HG03159 (cell line): ENCODE data around the gene TSPO.

Source experiments
- ATAC-seq: cut with Tn5 transposase; IDR thresholded peaks from one replicate; pipeline ENCODE4 v1.9.1; 2021; ENCODE audit warnings: mild to moderate bottlenecking, moderate library complexity; ENCODE audit not compliant: unreplicated experiment

Gene TSPO

GRCh38 chr22:43157874-43158546 lies 6.7 kb downstream of the TSPO start:
- no peak for ATAC-seq

GRCh38 chr22:43158778-43159483 lies 7.6 kb downstream of the TSPO start:
- ATAC-seq, result no peak

- ATAC-seq, result no peak
Observed at GRCh38 chr22:43159484-43160178, 8.3 kb downstream of the TSPO start.

GRCh38 chr22:43160497-43161126 lies 9.3 kb downstream of the TSPO start:
- ATAC-seq, result no peak

DNA sequence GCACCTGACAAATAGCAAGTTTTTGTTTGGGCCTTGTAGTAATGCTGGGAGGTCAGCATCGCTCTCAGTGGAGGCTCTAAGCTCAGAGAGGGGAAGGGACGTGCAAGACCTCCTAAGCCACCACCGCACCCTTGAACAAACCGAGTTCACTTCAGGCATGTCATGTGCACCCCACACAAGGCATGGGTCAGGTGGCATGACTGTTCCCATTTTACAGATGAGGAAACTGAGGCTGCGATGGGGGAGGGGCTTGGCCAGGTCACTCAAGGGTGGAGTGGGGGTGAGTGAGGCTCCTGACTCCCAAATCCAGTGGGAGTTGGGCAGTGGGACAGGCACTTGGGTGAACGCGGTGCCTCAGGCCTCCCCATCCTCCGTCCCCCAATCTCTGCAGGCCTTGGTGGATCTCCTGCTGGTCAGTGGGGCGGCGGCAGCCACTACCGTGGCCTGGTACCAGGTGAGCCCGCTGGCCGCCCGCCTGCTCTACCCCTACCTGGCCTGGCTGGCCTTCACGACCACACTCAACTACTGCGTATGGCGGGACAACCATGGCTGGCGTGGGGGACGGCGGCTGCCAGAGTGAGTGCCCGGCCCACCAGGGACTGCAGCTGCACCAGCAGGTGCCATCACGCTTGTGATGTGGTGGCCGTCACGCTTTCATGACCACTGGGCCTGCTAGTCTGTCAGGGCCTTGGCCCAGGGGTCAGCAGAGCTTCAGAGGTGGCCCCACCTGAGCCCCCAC lies 11.2 kb downstream of the TSPO start:
- no peak for ATAC-seq

- ATAC-seq, result no peak
Observed at GRCh38 chr22:43163241-43163795, 12.0 kb downstream of the TSPO start.

GRCh38 chr22:43164636-43165035 lies 13.3 kb downstream of the TSPO start:
- no peak for ATAC-seq

DNA sequence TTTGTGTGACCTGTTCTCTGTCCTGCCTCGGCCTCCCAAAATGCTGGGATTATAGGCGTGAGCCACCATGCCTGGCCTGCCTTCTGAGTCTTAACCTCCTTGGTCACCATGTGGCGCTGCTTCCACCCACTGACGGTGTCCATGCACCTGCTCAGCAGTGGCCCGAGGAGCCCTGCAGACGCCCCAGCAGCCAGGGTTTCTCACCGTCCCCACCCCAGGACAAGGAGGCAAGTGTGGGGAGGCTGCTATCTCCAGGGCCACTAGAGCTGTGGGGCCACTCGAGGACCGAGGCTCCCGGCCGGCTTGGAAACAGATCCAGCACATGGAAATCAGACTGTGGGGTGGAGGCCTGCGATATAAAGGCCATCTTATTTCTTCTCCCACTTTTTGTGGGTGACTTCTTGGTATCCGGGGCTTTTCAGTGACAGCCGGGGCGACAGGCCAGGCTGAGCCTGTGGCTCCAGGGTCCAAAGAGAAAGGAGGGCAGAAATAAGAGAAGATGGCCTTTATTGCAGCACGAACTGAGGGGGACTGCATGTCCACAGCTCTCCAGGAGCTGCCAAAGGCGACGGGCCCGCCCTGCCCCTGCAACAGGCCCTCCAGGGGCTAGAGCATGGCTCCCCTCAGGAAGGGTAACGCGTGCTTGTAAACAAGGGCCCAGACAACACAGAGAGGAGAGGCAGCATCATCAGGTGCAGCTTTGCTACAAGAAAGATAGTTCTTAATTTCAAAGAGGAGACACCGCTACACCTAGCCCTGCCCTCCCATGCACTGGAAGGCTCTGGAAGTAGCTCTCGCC lies 15.0 kb downstream of the TSPO start:
- ATAC-seq, result no peak

GRCh38 chr22:43167001-43167589 lies 15.7 kb downstream of the TSPO start:
- ATAC-seq, result no peak

DNA sequence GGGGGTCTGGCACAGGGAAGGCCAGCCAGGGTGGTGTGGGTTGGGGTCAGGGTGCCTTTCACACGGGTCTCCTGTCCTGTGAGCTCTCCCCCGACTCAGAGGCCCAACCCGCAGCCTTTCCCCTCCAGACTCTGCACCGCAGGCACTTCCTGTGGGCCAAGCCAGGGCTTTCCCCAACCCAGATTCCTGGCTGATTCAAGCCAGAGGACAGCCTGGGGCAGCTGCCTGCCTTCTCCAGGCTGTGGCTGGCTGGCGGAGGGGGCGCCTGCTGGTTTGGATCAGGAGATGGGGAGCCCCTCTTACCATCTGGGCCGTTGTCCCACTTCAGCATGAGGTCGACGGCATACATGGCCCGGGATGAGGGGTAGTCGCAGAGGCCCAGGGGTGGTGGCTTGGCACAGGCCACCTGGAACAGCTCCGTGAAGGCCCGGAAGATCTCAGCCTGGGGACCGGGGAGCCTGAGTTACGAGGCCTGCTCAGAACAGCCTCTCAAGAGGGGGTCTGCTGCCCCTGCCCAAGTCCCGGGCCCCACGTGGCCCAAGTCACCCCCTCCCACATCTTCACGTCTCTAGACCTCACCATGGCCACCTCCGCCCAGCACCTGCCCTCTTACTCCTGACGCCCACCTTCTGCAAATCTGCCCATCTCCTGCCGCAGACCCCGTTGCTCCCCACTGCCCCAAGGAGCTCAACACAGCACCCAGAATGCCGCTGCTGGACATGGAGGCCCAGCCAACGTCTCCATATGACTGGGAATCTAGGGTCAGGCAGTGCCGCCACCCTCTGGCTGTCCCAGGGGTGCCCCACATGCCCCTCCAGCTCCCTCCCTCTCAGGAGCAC lies 17.3 kb downstream of the TSPO start:
- ATAC-seq, result no peak

- ATAC-seq, result no peak
Observed at GRCh38 chr22:43169310-43170130, 18.2 kb downstream of the TSPO start.

GRCh38 chr22:43170131-43170480 lies 18.7 kb downstream of the TSPO start:
- no peak for ATAC-seq

DNA sequence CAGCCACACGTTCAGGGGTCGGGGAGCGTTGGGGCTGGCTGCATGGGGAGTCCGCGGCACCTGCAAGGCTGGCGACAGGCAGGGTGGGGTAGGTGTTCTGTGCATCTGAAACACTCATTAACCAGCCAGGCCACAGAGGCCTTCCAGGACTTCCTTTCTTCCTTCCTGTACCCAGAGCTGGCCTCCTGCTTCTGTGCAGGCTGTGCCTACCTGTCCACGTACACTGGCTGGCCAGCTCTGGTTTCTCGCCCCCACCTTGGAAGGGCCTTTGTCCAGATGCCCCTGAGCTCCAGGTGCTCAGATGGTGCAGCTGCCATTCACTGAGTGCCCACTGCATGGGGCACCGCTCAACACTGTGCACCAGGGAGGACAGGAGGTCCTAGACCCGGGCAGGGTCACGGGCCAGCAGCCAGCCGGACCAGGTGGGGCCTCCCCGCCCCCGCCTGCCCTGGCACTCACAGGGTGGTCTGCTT lies 19.7 kb downstream of the TSPO start:
- ATAC-seq, result no peak

DNA sequence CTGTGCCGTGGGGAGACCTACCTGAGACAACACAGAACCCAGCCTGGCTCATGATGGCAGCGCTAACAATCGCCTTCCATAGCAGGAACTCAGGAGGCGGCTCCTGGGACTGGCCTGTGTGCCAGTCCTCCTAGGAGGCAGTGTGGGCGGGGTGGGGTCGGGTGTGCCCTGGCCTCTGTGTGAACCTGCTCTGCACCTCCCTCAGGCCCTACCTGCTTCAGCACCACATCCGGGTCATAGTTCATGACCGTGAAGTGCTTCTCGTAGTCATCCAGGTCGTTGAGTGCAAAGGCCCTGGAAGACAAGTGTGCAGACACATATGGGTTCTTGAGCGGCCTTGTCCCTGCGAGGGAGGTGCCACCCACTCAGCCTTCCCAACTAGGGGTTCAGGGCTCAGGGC lies 20.2 kb downstream of the TSPO start:
- ATAC-seq, result no peak

GRCh38 chr22:43172191-43172590 lies 20.8 kb downstream of the TSPO start:
- ATAC-seq, result no peak

DNA sequence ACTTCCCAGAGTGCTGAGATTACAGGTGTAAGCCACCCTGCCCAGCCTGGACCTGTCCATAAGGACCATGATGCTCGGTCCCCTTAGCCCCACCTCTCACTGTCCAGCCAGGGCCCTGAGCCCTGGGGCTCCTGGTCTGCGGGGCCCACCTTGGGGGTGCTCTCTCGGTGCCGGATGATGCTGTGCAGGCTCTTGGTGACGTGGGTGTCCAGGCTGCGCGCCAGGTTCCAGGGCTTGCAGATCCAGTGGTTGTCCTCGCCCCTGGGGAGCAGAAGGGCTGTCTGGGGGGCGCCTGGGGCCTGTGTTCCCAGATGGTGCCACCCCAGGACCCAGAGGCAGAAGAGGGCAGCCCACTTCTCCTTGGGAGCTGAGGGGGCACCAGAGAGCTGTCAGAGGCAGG lies 22.2 kb downstream of the TSPO start:
- no peak for ATAC-seq

GRCh38 chr22:43173976-43174720 lies 22.8 kb downstream of the TSPO start:
- no peak for ATAC-seq
